ENCODE measurements around the gene CTNNA2. TPM values are rescaled to one million over a fixed set of nuclear protein-coding genes. Genes with fewer than 3 reads are reported as not detected.
A peak's percentile ranks its signal among the peaks of the same experiment; 100 is the strongest.

CTNNA2 gene
- total and polyA plus RNA-seq, 8 donors = 0.28 to 5.7 (median 0.44) TPM; not detected in 4

DNA sequence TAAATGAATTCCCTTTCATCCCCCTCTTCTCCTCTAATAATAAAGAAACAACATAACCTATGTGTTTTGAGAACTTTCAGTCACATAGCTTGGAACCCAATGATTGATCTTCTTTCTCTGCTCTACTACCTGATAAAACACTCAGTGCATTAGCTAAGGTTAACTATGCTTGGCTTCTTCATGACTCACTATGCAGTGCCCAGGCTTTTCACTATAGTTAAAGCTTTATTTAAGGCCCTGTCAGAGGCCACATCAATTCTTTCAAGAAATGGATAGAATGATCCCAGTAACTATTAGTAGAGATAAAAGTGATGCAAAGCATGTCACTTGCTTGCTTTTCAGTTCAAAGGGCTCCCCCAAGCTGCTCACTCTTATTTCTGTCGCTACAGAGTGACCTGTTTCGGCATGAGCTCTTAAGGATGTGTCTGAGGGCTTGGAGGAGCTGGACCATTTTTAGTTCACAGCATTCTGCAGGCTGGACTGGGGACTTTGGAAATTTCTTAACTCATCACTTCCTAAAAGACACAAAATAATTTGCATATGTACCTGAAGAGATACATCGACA lies 407.7 kb downstream of the CTNNA2 start:
- WGBS, 5 donors = 38 to 45% (median 44%) methylated on average over 3 of the region's 3 CpGs
- intact Hi-C loops (cut with DNase I; ENCODE audit: low total_unique reads) = no loop called here

DNA sequence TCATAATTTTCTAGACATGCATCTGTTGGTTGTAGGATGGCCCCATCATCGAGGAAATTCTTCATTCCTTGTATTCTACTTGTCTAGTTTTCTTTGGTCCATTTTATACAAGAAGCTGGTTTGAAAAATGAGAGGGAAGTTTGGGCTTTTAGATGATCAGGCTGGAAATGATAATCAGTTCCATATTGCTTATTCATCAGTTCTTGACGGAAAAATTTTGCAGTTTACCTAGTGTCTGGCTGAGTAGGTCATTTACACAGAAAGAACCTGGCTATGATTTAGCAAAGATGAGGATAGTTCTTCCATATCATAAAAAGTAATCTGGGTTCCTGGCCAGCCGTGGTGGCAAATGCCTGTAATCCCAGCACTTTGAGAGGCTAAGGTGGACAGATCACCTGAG lies 416.8 kb downstream of the CTNNA2 start:
- TF ChIP-seq, protein P1, sequence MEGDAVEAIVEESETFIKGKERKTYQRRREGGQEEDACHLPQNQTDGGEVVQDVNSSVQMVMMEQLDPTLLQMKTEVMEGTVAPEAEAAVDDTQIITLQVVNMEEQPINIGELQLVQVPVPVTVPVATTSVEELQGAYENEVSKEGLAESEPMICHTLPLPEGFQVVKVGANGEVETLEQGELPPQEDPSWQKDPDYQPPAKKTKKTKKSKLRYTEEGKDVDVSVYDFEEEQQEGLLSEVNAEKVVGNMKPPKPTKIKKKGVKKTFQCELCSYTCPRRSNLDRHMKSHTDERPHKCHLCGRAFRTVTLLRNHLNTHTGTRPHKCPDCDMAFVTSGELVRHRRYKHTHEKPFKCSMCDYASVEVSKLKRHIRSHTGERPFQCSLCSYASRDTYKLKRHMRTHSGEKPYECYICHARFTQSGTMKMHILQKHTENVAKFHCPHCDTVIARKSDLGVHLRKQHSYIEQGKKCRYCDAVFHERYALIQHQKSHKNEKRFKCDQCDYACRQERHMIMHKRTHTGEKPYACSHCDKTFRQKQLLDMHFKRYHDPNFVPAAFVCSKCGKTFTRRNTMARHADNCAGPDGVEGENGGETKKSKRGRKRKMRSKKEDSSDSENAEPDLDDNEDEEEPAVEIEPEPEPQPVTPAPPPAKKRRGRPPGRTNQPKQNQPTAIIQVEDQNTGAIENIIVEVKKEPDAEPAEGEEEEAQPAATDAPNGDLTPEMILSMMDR (IDR thresholded peaks at IDR 0.05) = no peak
- TF ChIP-seq EP300 (IDR thresholded peaks at IDR 0.05) (no peak), POLR2A (IDR thresholded peaks at IDR 0.05) (no peak), POLR2AphosphoS5 (IDR thresholded peaks at IDR 0.05) (no peak)
- H3K36me3 ChIP-seq = no peaks in the 10 kb centered on the region
- H3K4me1 ChIP-seq = no peaks in the 10 kb centered on the region
- H3K27me3 ChIP-seq = no peaks in the 10 kb centered on the region
- intact Hi-C loops (cut with DNase I; ENCODE audit: low total_unique reads) = no loop called here
- no peak for DNase-seq
- H3K27ac ChIP-seq = no peak overlapping the region
- 68 to 86% (median 79%) methylated on average over 3 of the region's 3 CpGs for WGBS, 5 donors
- no peak overlapping the region for H3K4me3 ChIP-seq
- H3K9me3 ChIP-seq = no peaks in the 10 kb centered on the region

More for the DNA sequence above, 407.7 kb downstream of the CTNNA2 start:
- TF ChIP-seq POLR2A (IDR thresholded peaks at IDR 0.05) = no peak
- TF ChIP-seq, protein P1 (IDR thresholded peaks at IDR 0.05) = no peak
- TF ChIP-seq POLR2AphosphoS5 (IDR thresholded peaks at IDR 0.05) = no peak
- TF ChIP-seq EP300 (IDR thresholded peaks at IDR 0.05) = no peak
- no peak for DNase-seq
- Histone ChIP-seq H3K9me3 (no peaks in the 10 kb centered on the region), H3K4me1 (no peaks in the 10 kb centered on the region), H3K27me3 (no peaks in the 10 kb centered on the region), H3K4me3 (no peak overlapping the region), H3K27ac (no peak overlapping the region), H3K36me3 (no peaks in the 10 kb centered on the region)

DNA sequence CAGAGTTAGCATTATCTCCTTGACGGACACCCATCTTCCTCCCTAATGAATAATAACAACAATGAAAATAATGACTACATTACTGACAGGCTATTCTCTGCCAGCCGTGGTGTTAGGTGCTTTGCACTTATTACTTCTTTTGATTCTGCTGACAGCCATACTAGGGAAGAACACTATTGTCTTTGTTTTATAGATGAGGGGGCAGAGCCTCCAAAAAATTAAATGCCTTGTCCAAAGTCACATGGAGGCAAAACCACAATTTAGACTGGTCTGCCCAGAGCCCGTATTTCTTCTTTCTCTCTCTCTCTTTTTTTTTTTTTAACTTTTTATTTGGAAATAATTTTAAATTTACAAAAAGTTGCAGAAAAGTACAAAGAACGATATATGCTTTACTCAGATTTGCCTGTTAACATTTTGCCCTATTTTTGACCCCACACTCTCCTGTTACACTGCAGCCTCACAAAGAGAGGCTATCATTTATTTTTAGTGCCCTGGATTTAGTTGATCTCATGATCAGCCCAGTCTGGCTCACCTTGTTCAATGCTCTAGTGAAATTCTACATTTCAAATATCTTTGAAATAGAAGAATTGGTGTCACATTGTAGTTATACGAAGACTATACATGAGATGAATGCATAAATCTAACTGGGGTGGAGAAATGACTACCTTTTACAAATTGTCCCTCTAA lies 422.3 kb downstream of the CTNNA2 start:
- intact Hi-C loops (cut with DNase I; ENCODE audit: low total_unique reads) = no loop called here
- WGBS, 5 donors = 42 to 56% (median 44%) methylated on average over 5 of the region's 5 CpGs
- Histone ChIP-seq H3K27me3 (no peaks in the 10 kb centered on the region), H3K27ac (no peak overlapping the region), H3K4me1 (peaks cover 0 to 7% (median 0%) of the 10 kb centered on the region in 4 donors), H3K36me3 (no peaks in the 10 kb centered on the region), H3K4me3 (no peak overlapping the region), H3K9me3 (no peaks in the 10 kb centered on the region)
- no peak for DNase-seq
- TF ChIP-seq EP300 (IDR thresholded peaks at IDR 0.05) (no peak), POLR2A (IDR thresholded peaks at IDR 0.05) (no peak), POLR2AphosphoS5 (IDR thresholded peaks at IDR 0.05) (no peak)
- TF ChIP-seq, protein P1 (IDR thresholded peaks at IDR 0.05) = no peak

DNA sequence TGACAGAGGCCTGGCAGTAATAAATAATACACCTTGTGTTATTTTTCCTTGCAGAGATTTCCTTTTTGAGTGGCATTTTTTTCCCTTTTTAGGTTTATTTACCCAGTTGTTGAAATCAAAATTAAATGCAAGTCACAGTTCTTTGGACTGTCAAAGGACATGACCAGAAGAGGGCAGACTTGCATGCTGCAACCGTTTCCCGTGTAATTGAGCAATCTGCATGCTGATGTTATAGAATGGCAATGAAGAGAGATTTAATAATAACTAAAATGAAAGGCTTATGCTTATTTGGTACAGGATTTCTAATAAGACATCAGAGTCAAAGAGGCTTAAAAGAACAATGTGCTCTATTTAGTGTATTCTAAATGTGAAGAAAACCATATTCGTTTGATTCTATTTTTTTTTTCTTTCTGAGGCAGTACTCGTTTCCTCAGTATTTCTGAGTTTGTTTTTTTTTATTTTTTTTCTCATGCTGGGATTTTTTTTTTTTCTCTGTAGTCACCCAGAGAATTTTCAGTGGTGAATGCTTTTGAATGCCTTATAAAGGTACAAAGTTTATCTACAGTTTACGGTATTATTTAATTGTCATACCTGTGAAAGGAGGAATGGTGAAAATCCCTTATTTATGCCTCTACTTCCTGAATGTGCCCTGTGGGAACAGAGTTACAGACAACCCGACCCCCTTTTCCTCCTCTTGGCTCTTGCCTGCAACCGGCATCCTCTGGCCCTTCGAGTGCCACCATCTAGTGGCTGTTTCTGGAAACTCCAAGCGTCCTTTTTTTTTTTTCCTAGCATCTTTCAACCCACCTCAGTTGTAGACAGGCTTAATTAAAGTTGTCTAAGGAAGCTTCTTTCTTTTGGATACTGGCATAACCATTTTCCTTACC lies 423.2 kb downstream of the CTNNA2 start:
- intact Hi-C loops (cut with DNase I; ENCODE audit: low total_unique reads) = no loop called here
- Histone ChIP-seq H3K9me3 (no peaks in the 10 kb centered on the region), H3K27ac (no peak overlapping the region), H3K27me3 (no peaks in the 10 kb centered on the region), H3K4me1 (peaks cover 0 to 7% (median 0%) of the 10 kb centered on the region in 4 donors), H3K4me3 (no peak overlapping the region), H3K36me3 (no peaks in the 10 kb centered on the region)
- 4 to 8% (median 6%) methylated on average over 9 of the region's 9 CpGs for WGBS, 5 donors
- no peak for TF ChIP-seq EP300 (IDR thresholded peaks at IDR 0.05)
- TF ChIP-seq, protein P1 (IDR thresholded peaks at IDR 0.05) = peak in 2 of 7 experiments; percentile 30 to 35
- DNase-seq = peak; percentile 27 to 82
